Measurements from ENCODE around the gene IQCF2.
"Not testable (repeated sequence)": the region's sequence is repeated elsewhere in the genome, so short reads cannot be mapped to it uniquely, and the experiment has no call there.

Gene IQCF2

DNA sequence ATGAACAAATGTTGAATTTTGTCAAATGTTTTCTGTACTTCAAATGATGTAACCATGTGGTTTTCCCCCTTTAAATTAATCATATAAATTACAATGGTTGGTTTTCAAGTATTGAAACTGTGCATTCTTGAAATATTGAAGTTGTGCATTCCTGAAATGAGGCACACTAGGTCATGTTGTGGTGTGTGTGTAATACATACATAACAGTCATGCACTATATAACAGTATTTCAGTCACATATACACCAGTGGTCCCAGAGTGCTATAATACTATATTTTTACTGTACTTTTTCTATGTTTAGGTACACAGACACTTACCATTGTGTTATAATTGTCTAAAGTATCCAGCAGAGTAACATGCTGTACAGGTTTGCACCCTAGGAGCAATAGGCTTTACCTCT lies 25.0 kb downstream of the IQCF2 start:
- no peak for DNase-seq

GRCh38 chr3:51887620-51888019 lies 26.2 kb downstream of the IQCF2 start:
- no peak for DNase-seq

- DNase-seq, result no peak
Measured at GRCh38 chr3:51888463-51889105, 27.2 kb downstream of the IQCF2 start.

DNA sequence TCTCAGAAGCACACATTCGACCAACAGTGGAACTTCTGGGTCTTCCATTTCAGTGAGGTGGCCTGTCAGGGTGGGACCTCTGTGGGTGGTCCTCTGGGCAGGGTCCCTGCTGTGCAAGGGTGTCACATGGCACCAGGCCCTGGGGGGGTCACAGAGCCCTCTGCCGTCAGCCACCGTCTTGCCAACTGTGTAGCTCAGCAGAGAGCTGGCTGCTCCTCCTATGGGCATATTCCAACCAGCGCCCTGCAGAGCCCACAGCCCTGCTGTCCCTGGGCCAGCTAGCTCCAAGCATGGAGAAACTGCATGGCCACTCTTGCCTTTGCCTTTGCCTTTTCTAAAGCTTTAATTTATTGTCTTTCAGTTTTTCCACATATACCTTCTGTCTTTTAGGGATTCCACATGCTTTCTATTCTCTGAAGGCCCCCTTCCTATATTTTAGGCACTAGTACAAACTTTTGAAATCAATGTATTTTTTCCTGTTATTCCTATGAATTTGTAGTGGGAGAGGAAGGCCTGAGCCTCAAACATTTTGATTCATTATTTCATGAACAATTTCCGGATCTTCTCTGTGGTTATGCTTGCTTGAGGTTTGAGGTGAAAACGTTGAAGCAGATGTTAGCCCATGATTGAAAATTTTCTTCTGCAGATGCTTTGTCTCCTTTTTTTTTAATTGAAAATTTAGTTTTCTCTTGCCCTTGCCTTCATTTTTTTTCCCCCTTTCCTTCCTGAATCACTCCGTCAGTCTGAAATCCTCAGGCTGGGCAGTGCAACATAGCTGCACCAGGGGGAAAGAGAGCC lies 30.0 kb downstream of the IQCF2 start:
- DNase-seq, result no peak

DNA sequence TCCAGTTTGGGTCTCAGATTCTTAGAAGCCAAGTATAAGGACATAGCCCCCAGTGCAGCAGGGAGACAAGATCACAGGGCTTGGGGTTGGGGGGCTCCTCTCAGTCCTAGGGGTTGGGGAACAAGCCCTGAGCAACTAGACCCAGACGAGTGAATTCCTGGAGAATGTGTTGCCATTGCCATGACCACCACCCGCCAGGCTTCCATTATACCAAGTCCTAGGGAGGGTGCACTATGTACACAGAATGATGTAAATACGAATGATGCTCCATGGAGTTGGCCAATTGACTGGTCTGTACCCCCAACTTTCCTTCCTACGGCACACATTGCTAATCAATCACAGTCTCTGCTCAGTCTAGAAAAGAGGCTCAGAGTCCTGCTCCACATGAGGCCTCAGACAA lies 33.0 kb downstream of the IQCF2 start:
- DNase-seq, result no peak

DNA sequence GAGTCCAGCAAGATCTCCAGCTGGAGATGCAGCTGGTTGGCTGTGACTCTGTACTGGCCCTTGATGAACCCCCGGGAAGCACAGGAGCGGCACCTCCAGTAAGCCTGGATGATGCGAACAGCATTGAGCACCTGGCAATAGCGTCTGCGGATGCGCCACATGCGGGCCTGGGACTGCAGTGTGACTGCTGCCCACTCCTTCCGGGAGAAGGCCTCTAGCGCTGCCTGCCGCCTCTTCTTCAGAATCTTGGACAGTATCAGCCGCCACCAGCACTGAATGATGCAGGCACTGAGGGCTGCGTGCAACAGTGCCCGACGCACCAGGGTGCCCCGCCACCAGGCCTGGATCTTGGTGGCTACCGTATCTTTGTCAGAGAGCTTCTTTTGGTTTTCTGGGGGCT lies 33.5 kb downstream of the IQCF2 start:
- no peak for DNase-seq

DNA sequence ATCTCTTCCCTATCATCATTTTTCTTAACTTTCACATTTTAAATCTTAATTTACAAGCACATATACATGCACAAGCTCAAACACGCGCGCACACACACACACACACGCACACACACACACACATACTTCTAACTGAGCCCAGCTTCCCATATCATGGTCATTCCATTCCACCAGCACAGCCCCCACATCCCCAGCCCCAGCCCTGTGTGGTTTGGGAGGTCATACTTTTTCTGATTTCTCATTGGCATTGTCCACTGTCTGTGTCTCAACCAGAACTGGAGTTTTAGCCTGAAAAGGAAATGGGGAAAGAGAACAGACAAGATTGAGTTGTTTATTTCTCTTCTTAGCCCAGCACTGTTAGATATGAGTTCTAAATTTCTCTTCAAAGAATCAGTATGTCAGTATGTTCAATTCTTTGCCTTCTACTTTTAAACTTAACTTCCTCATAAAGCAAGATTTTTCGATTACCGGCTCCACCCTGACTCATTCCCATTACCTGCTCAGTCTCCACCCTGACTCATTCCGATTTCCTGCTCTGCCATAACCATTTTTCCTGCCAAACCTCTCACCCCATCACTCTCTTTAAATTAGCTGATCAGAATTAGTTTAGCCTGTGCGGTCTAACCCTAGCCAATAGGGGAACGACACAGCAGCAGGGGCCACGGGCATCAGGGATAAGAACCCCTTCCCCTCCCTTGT lies 35.3 kb downstream of the IQCF2 start:
- DNase-seq, result no peak

DNA sequence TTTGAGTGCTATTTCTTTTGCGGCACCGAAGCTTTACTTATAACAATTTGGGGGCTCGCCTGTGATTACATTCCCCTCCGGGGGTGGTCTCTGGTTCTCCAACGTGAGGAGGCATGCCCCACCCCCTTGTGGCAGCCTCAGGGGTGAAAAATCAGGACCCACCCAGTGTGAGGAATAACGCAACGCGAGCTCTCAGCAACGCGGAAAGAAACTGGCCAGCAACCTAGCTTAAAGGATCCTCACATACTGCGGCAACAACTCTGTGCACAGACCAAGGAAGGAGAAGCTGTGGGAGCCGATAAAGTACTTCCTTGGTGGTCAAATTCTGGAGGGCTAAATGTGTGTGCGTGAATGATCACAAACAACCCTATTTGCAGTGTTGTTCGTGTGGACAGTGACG lies 36.0 kb downstream of the IQCF2 start:
- DNase-seq, result no peak

- not testable (repeated sequence) for DNase-seq
Measured at GRCh38 chr3:51900043-51900442, 38.6 kb downstream of the IQCF2 start.

GRCh38 chr3:51902361-51902760 lies 40.9 kb downstream of the IQCF2 start:
- DNase-seq, result not testable (repeated sequence)

DNA sequence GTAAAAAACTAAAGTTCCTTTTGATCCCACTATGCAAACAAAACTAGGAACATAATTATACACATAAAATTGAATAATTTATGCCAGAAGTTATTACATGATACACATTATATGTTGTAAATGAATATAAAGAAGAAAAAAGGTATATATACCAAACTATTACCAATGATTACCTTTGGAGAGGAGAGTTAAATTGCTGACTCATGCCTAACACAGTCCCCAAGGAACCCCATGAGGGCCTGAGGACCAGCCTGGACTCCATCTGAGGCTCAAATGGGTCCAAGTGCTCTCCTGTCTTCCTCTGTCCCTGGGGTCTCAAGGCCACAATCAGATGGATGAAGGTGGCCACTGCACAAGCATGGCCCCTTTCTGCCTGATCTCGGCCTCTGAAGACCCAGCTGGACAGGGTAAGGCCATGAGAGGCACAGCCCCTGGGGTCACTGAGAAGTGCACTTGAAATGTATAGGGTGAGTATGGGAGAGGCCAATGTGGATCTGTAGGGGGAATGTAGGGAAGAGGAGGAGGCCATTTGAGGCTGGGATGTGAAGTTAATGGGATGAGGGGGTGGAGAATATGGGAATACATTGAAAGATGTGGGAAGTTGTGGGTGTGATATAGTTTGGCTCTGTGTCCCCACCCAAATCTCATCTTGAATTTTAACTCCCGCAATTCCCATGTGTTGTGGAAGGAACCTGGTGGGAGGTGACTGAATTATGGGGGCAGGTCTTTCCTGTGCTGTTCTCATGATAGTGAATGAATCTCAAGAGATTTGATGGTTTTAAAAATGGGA lies 42.8 kb downstream of the IQCF2 start:
- DNase-seq, result no peak

GRCh38 chr3:51908026-51908425 lies 46.6 kb downstream of the IQCF2 start:
- DNase-seq, result no peak
